ENCODE data around the gene CRISP1.

The CRISP1 gene

GRCh38 chr6:49847673-49848072, 18.7 kb downstream of the CRISP1 start:
- TF ChIP-seq CTCF (IDR thresholded peaks at IDR 0.05; ENCODE audit: insufficient read depth, low read depth, low read length, missing control alignments): no peak
- no peak for DNase-seq (ENCODE audit: low read depth)

GRCh38 chr6:49847014-49847413, 19.3 kb downstream of the CRISP1 start:
- no peak for TF ChIP-seq CTCF (IDR thresholded peaks at IDR 0.05; ENCODE audit: insufficient read depth, low read depth, low read length, missing control alignments)
- DNase-seq (ENCODE audit: low read depth): no peak
- no peak overlapping the region for H3K4me3 ChIP-seq (ENCODE audit: low read length)

More at GRCh38 chr6:49847673-49848072, 18.7 kb downstream of the CRISP1 start:
- H3K4me3 ChIP-seq (ENCODE audit: low read length): no peak overlapping the region

GRCh38 chr6:49841424-49841823, 24.9 kb downstream of the CRISP1 start:
- no peak overlapping the region for H3K4me3 ChIP-seq (ENCODE audit: low read length)
- TF ChIP-seq CTCF (IDR thresholded peaks at IDR 0.05; ENCODE audit: insufficient read depth, low read depth, low read length, missing control alignments): no peak
- peak; percentile 11 for DNase-seq (ENCODE audit: low read depth)

GRCh38 chr6:49839957-49840356, 26.4 kb downstream of the CRISP1 start:
- H3K4me3 ChIP-seq (ENCODE audit: low read length): no peak overlapping the region
- DNase-seq (ENCODE audit: low read depth): no peak
- TF ChIP-seq CTCF (IDR thresholded peaks at IDR 0.05; ENCODE audit: insufficient read depth, low read depth, low read length, missing control alignments): no peak

- no peak for TF ChIP-seq CTCF (IDR thresholded peaks at IDR 0.05; ENCODE audit: insufficient read depth, low read depth, low read length, missing control alignments)
These were observed 27.2 kb downstream of the CRISP1 start for GRCh38 chr6:49839162-49839561.

GRCh38 chr6:49835140-49835539, 31.2 kb downstream of the CRISP1 start:
- DNase-seq (ENCODE audit: low read depth): no peak
- no peak for TF ChIP-seq CTCF (IDR thresholded peaks at IDR 0.05; ENCODE audit: insufficient read depth, low read depth, low read length, missing control alignments)
- no peak overlapping the region for H3K4me3 ChIP-seq (ENCODE audit: low read length)

More at GRCh38 chr6:49839162-49839561, 27.2 kb downstream of the CRISP1 start:
- H3K4me3 ChIP-seq (ENCODE audit: low read length): no peak overlapping the region
- no peak for DNase-seq (ENCODE audit: low read depth)

GRCh38 chr6:49833386-49833785, 32.9 kb downstream of the CRISP1 start:
- DNase-seq (ENCODE audit: low read depth): no peak
- no peak overlapping the region for H3K4me3 ChIP-seq (ENCODE audit: low read length)
- no peak for TF ChIP-seq CTCF (IDR thresholded peaks at IDR 0.05; ENCODE audit: insufficient read depth, low read depth, low read length, missing control alignments)
